ENCODE measurements around the gene YTHDF1. TPM values are rescaled to one million over a fixed set of nuclear protein-coding genes. Genes with fewer than 3 reads are reported as not detected.
A peak's percentile ranks its signal among the peaks of the same experiment; 100 is the strongest.

Gene YTHDF1
- total RNA-seq, 1 experiment from 2014 or later = 196 TPM

DNA sequence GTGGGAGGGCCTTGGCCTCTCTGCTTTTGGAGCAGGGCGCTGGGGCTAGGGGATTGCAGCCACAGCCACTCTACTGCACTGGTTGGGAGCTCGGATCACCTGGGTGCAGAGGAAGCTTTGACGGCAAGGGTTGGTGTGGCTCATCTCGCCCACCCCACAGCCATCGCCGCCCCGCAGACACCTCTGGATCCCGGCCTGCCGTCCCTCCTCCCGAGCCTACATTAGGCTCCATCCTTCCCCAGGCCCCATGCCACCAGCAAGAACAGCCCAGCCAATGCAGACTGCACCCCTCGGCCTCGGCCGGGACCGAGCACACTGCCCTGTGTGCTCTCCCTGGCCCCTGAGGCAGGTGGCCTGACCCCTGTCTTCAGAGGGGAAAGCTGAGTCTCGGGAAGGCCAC, 44.6 kb upstream of the YTHDF1 start:
- intact Hi-C loops (cut with micrococcal nuclease; ENCODE audit: unreplicated experiment) = no loop called here
- CTCF ChIA-PET = interaction anchor here (1.4 to 3.5 kb wide), 3 partner anchors 15 to 37 kb away, joined by 3 to 14 read pairs (median 3); no protein-coding TSS in a partner anchor
- H3K4me1 Mint-ChIP-seq (ENCODE audit: low read depth, unreplicated experiment) = peaks cover 50% of the 10 kb centered on the region
- no peak overlapping the region for H3K4me3 ChIP-seq (ENCODE audit: low read depth, low read length)
- POLR2A ChIA-PET = interaction anchor here (1.4 kb wide), 1 partner anchor 12 kb away, joined by 4 read pairs; the partner anchor contains the start of gene ARFGAP1
- H3K9me3 Mint-ChIP-seq (ENCODE audit: unreplicated experiment) = no peaks in the 10 kb centered on the region
- no peak overlapping the region for H3K4me3 Mint-ChIP-seq (ENCODE audit: unreplicated experiment)
- BruUV-seq (replicated peaks) = no TSS peak
- H3K36me3 Mint-ChIP-seq (ENCODE audit: insufficient read depth, unreplicated experiment) = no peaks in the 10 kb centered on the region
- TF ChIP-seq, protein P1, sequence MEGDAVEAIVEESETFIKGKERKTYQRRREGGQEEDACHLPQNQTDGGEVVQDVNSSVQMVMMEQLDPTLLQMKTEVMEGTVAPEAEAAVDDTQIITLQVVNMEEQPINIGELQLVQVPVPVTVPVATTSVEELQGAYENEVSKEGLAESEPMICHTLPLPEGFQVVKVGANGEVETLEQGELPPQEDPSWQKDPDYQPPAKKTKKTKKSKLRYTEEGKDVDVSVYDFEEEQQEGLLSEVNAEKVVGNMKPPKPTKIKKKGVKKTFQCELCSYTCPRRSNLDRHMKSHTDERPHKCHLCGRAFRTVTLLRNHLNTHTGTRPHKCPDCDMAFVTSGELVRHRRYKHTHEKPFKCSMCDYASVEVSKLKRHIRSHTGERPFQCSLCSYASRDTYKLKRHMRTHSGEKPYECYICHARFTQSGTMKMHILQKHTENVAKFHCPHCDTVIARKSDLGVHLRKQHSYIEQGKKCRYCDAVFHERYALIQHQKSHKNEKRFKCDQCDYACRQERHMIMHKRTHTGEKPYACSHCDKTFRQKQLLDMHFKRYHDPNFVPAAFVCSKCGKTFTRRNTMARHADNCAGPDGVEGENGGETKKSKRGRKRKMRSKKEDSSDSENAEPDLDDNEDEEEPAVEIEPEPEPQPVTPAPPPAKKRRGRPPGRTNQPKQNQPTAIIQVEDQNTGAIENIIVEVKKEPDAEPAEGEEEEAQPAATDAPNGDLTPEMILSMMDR (IDR thresholded peaks at IDR 0.05; ENCODE audit: insufficient read depth in 1 of 2, low read depth in 1 of 2, low read length in 1 of 2, severe bottlenecking in 1 of 2, unreplicated experiment in 1 of 2) = no peak
- no peaks in the 10 kb centered on the region for H3K27me3 Mint-ChIP-seq (ENCODE audit: insufficient read depth, unreplicated experiment)
- H3K27me3 ChIP-seq (replicated peaks; ENCODE audit: control insufficient read depth, insufficient read depth, low read length) = no peaks in the 10 kb centered on the region
- no peaks in the 10 kb centered on the region for H3K9me3 ChIP-seq
- H3K27ac Mint-ChIP-seq (ENCODE audit: unreplicated experiment) = peak overlapping the region; percentile 8
- DNase-seq = no peak
- H3K36me3 ChIP-seq (ENCODE audit: control insufficient read depth, insufficient read depth, low read length) = no peaks in the 10 kb centered on the region
- H3K4me1 ChIP-seq = peaks cover 66% of the 10 kb centered on the region

- no TSS peak for BruUV-seq (replicated peaks)
- Histone ChIP-seq H3K27me3 (replicated peaks; ENCODE audit: control insufficient read depth, insufficient read depth, low read length) (no peaks in the 10 kb centered on the region), H3K4me1 (peaks cover 72% of the 10 kb centered on the region), H3K36me3 (ENCODE audit: control insufficient read depth, insufficient read depth, low read length) (no peaks in the 10 kb centered on the region), H3K4me3 (ENCODE audit: low read depth, low read length) (no peak overlapping the region), H3K9me3 (no peaks in the 10 kb centered on the region)
- TF ChIP-seq, protein P1 (IDR thresholded peaks at IDR 0.05; ENCODE audit: insufficient read depth in 1 of 2, low read depth in 1 of 2, low read length in 1 of 2, severe bottlenecking in 1 of 2, unreplicated experiment in 1 of 2) = no peak
- ChIA-PET POLR2A (interaction anchor here (1.4 kb wide), 1 partner anchor 13 kb away, joined by 4 read pairs; the partner anchor contains the start of gene ARFGAP1), CTCF (interaction anchor here (0.6 to 3.5 kb wide), 3 partner anchors 25 to 49 kb away, joined by 3 to 14 read pairs (median 3); no protein-coding TSS in a partner anchor)
- H3K9me3 Mint-ChIP-seq (ENCODE audit: unreplicated experiment) = no peaks in the 10 kb centered on the region
- H3K4me1 Mint-ChIP-seq (ENCODE audit: low read depth, unreplicated experiment) = peaks cover 57% of the 10 kb centered on the region
- peak overlapping the region; percentile 8 for H3K27ac Mint-ChIP-seq (ENCODE audit: unreplicated experiment)
- H3K27me3 Mint-ChIP-seq (ENCODE audit: insufficient read depth, unreplicated experiment) = no peaks in the 10 kb centered on the region
- no peak for DNase-seq
- H3K36me3 Mint-ChIP-seq (ENCODE audit: insufficient read depth, unreplicated experiment) = no peaks in the 10 kb centered on the region
- intact Hi-C loops (cut with micrococcal nuclease; ENCODE audit: unreplicated experiment) = no loop called here
- no peak overlapping the region for H3K4me3 Mint-ChIP-seq (ENCODE audit: unreplicated experiment)
These were observed 44.0 kb upstream of the YTHDF1 start for GRCh38 chr20:63259734-63260460.

- Histone ChIP-seq H3K27me3 (replicated peaks; ENCODE audit: control insufficient read depth, insufficient read depth, low read length) (no peaks in the 10 kb centered on the region), H3K36me3 (ENCODE audit: control insufficient read depth, insufficient read depth, low read length) (no peaks in the 10 kb centered on the region), H3K4me3 (ENCODE audit: low read depth, low read length) (no peak overlapping the region), H3K9me3 (no peaks in the 10 kb centered on the region), H3K4me1 (peaks cover 76% of the 10 kb centered on the region)
- H3K27me3 Mint-ChIP-seq (ENCODE audit: insufficient read depth, unreplicated experiment) = no peaks in the 10 kb centered on the region
- ChIA-PET POLR2A (no interaction called here), CTCF (interaction anchor here (1.1 to 3.5 kb wide), 2 partner anchors 24 to 36 kb away, joined by 3 to 14 read pairs; no protein-coding TSS in a partner anchor)
- no TSS peak for BruUV-seq (replicated peaks)
- H3K27ac Mint-ChIP-seq (ENCODE audit: unreplicated experiment) = no peak overlapping the region
- intact Hi-C loops (cut with micrococcal nuclease; ENCODE audit: unreplicated experiment) = no loop called here
- H3K36me3 Mint-ChIP-seq (ENCODE audit: insufficient read depth, unreplicated experiment) = no peaks in the 10 kb centered on the region
- H3K4me3 Mint-ChIP-seq (ENCODE audit: unreplicated experiment) = no peak overlapping the region
- TF ChIP-seq, protein P1 (IDR thresholded peaks at IDR 0.05; ENCODE audit: insufficient read depth in 1 of 2, low read depth in 1 of 2, low read length in 1 of 2, severe bottlenecking in 1 of 2, unreplicated experiment in 1 of 2) = no peak
- H3K9me3 Mint-ChIP-seq (ENCODE audit: unreplicated experiment) = no peaks in the 10 kb centered on the region
- peaks cover 59% of the 10 kb centered on the region for H3K4me1 Mint-ChIP-seq (ENCODE audit: low read depth, unreplicated experiment)
- no peak for DNase-seq
These were observed 42.9 kb upstream of the YTHDF1 start for GRCh38 chr20:63258781-63259180.

All from Caco-2 (cell line).